Keratinocyte (primary cell): ENCODE results near the gene CLN6.

Experiments
- CTCF ChIP-seq, 3 experiments: IDR thresholded peaks in 1 of 3; conservative IDR thresholded peaks in 1 of 3; optimal IDR thresholded peaks in 1 of 3; 2 replicates in 2 of 3; 3 replicates in 1 of 3; pipeline versions ENCODE3 to v1.5.1; 2011; ENCODE audit warnings: low read length in 3 of 3, mild to moderate bottlenecking in 3 of 3, moderate library complexity in 2 of 3, control low read depth in 1 of 3, inconsistent platforms in 1 of 3; ENCODE audit not compliant: insufficient read depth in 2 of 3; ENCODE audit errors: extremely low read depth in 1 of 3
- EZH2 ChIP-seq: IDR thresholded peaks from one replicate; pipeline ENCODE4 v1.6.1; 2012; ENCODE audit warnings: inconsistent platforms, mild to moderate bottlenecking, low read length, moderate library complexity

GRCh38 chr15:68207176-68207935 lies 22.2 kb downstream of the CLN6 start:
- TF ChIP-seq CTCF (optimal IDR thresholded peaks at IDR 0.05 in 1 of 3, IDR thresholded peaks at IDR 0.05 in 1 of 3, conservative IDR thresholded peaks at IDR 0.05 in 1 of 3; ENCODE audit: extremely low read depth in 1 of 3, insufficient read depth in 2 of 3, low read length in 3 of 3): no peak
- TF ChIP-seq EZH2: no peak
